Astrocyte (in vitro differentiated cells and primary cell): Measurements from ENCODE around the gene FAF2. TPM values are rescaled to one million over a fixed set of nuclear protein-coding genes. Genes with fewer than 3 reads are reported as not detected.

Experiments
- DNase-seq: peaks from one replicate; pipeline ENCODE4 v3.0.0-alpha.2; 2010; ENCODE audit warnings: low read depth
- FAIRE-seq: peaks from 2 replicates; lab custom pipeline; 2011; peaks lifted over from hg19 to GRCh38; lab: Jason Lieb, UNC
- H2AFZ ChIP-seq: 2 replicates; pipeline ENCODE4 v1.6.0; 2012; ENCODE audit warnings: low read depth, low read length, inconsistent platforms
- H3K27ac ChIP-seq: 2 replicates; pipeline ENCODE4 v1.5.1; 2011; ENCODE audit warnings: low read depth, low read length, inconsistent platforms
- H3K27me3 ChIP-seq: 2 replicates; pipeline ENCODE4 v1.6.0; 2011; ENCODE audit warnings: low read length, inconsistent platforms; ENCODE audit not compliant: insufficient read depth
- H3K36me3 ChIP-seq: 2 replicates; pipeline ENCODE4 v1.5.1; 2011; ENCODE audit warnings: low read length, inconsistent platforms; ENCODE audit not compliant: insufficient read depth
- H3K4me1 ChIP-seq: 2 replicates; pipeline ENCODE4 v1.5.1; 2011; ENCODE audit warnings: low read length, inconsistent platforms; ENCODE audit not compliant: insufficient read depth
- H3K4me2 ChIP-seq: 2 replicates; pipeline ENCODE4 v1.6.0; 2012; ENCODE audit warnings: low read length, inconsistent platforms
- H3K4me3 ChIP-seq: 2 replicates; pipeline ENCODE4 v1.5.1; 2011; ENCODE audit warnings: low read depth, mild to moderate bottlenecking, low read length, inconsistent platforms; ENCODE audit not compliant: insufficient read depth
- H3K79me2 ChIP-seq: 2 replicates; pipeline ENCODE4 v1.6.0; 2012; ENCODE audit warnings: mild to moderate bottlenecking, low read length, inconsistent platforms; ENCODE audit not compliant: insufficient read depth
- H3K9ac ChIP-seq: 2 replicates; pipeline ENCODE4 v1.6.0; 2012; ENCODE audit warnings: mild to moderate bottlenecking, low read length, inconsistent platforms
- H3K9me3 ChIP-seq: 2 replicates; pipeline ENCODE4 v1.5.1; 2012; ENCODE audit warnings: low read depth, mild to moderate bottlenecking, low read length, inconsistent platforms; ENCODE audit not compliant: insufficient read depth
- H4K20me1 ChIP-seq: 2 replicates; pipeline ENCODE4 v1.6.0; 2012; ENCODE audit warnings: low read length, inconsistent platforms; ENCODE audit not compliant: insufficient read depth
- H3K27ac Mint-ChIP-seq: one replicate; pipeline ENCODE4 v1.8.0; 2021; ENCODE audit warnings: mild to moderate bottlenecking, mixed read lengths; ENCODE audit not compliant: unreplicated experiment
- H3K27me3 Mint-ChIP-seq: one replicate; pipeline ENCODE4 v1.8.0; 2021; ENCODE audit warnings: low read depth, mixed read lengths; ENCODE audit not compliant: unreplicated experiment
- H3K36me3 Mint-ChIP-seq: one replicate; pipeline ENCODE4 v1.8.0; 2021; ENCODE audit warnings: low read depth, mixed read lengths; ENCODE audit not compliant: unreplicated experiment
- H3K4me1 Mint-ChIP-seq: one replicate; pipeline ENCODE4 v1.8.0; 2021; ENCODE audit warnings: low read depth, mixed read lengths; ENCODE audit not compliant: unreplicated experiment
- H3K4me3 Mint-ChIP-seq: one replicate; pipeline ENCODE4 v1.8.0; 2021; ENCODE audit warnings: mild to moderate bottlenecking, moderate library complexity, mixed read lengths; ENCODE audit not compliant: unreplicated experiment
- H3K9me3 Mint-ChIP-seq: one replicate; pipeline ENCODE4 v1.8.0; 2021; ENCODE audit warnings: mild to moderate bottlenecking, mixed read lengths; ENCODE audit not compliant: unreplicated experiment
- CTCF ChIP-seq: IDR thresholded peaks from 2 replicates; pipeline ENCODE4 v1.5.1; 2011; ENCODE audit warnings: low read depth, mild to moderate bottlenecking, inconsistent platforms, low read length, moderate library complexity; ENCODE audit not compliant: insufficient read depth
- EZH2 ChIP-seq: IDR thresholded peaks from 2 replicates; pipeline ENCODE4 v1.6.1; 2012; ENCODE audit warnings: mild to moderate bottlenecking, low read length, inconsistent platforms; ENCODE audit not compliant: insufficient read depth
- total RNA-seq: library from RNA; stranded (reverse); gene quantifications from 2 replicates; pipeline ENCODE4 v1.2.1, GENCODE V29; 2021

The FAF2 gene
- total RNA-seq, 1 donor from 2014 or later = 56.2 TPM

GRCh38 chr5:176535101-176535663 is 87.0 kb downstream of the FAF2 start:
- Histone ChIP-seq H3K9me3 (no peaks in the 10 kb centered on the region), H3K27ac (peak overlapping the region; percentile 18), H3K79me2 (peaks cover 54% of the 10 kb centered on the region), H3K4me3 (peak overlapping the region; percentile 88), H3K36me3 (no peaks in the 10 kb centered on the region), H4K20me1 (peaks cover 48% of the 10 kb centered on the region), H3K9ac (peak overlapping the region; percentile 91), H3K27me3 (no peaks in the 10 kb centered on the region), H2AFZ (no peak overlapping the region), H3K4me2 (peak overlapping the region; percentile 91), H3K4me1 (peaks cover 32% of the 10 kb centered on the region)
- Mint-ChIP-seq H3K27ac (peak overlapping the region; percentile 75), H3K9me3 (no peaks in the 10 kb centered on the region), H3K4me1 (peaks cover 23% of the 10 kb centered on the region), H3K36me3 (peaks cover 3% of the 10 kb centered on the region), H3K4me3 (peak overlapping the region; percentile 94), H3K27me3 (no peaks in the 10 kb centered on the region)
- FAIRE-seq = no peak
- no peak for DNase-seq
- no peak for TF ChIP-seq CTCF
- TF ChIP-seq EZH2 = no peak

DNA sequence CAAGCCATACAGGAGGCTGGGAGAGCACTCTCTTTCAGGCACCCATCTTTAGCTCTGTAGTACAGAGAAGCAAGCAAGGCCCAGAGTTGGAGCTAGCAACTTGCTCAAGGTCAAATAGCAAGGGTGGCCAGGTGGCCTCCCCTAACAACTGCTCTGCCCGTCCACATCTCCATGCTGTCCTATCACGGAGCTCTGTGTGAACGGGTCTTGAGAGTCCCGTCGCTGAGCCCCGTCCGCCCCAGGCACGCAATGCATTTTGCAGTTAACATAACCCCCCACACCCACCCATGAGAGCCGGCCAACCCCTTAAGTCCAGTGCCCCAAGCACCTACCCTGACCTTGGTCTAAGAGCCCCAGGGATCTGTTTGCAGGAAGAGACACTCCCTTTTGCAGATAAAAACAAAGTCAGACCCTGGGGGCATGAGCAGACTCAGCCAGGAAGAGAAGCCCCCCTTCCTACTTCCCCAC is 87.5 kb downstream of the FAF2 start:
- H3K9ac ChIP-seq = peak overlapping the region; percentile 91
- H3K27ac ChIP-seq = peak overlapping the region; percentile 90
- Mint-ChIP-seq H3K4me3 (peak overlapping the region; percentile 94), H3K27me3 (no peaks in the 10 kb centered on the region), H3K9me3 (no peaks in the 10 kb centered on the region), H3K27ac (peak overlapping the region; percentile 75), H3K36me3 (peaks cover 4% of the 10 kb centered on the region), H3K4me1 (peaks cover 25% of the 10 kb centered on the region)
- no peak for FAIRE-seq
- H3K4me3 ChIP-seq = peak overlapping the region; percentile 88
- H3K36me3 ChIP-seq = no peaks in the 10 kb centered on the region
- no peak overlapping the region for H2AFZ ChIP-seq
- H3K9me3 ChIP-seq = no peaks in the 10 kb centered on the region
- no peaks in the 10 kb centered on the region for H3K27me3 ChIP-seq
- peaks cover 54% of the 10 kb centered on the region for H3K79me2 ChIP-seq
- peaks cover 32% of the 10 kb centered on the region for H3K4me1 ChIP-seq
- no peak for DNase-seq
- TF ChIP-seq CTCF (no peak), EZH2 (no peak)
- peaks cover 48% of the 10 kb centered on the region for H4K20me1 ChIP-seq
- peak overlapping the region; percentile 91 for H3K4me2 ChIP-seq
